HepG2 (cell line): Measurements from ENCODE around the gene CHRNB4. TPM values are rescaled to one million over a fixed set of nuclear protein-coding genes. Genes with fewer than 3 reads are reported as not detected.

ENCODE experiments used
- ATAC-seq: fragments of 200-7000 bp; cut with Tn5 transposase; 3 replicates; pipeline ENCODE4 v1.9.1; 2020; ENCODE audit warnings: mild to moderate bottlenecking, moderate library complexity
- BruUV-seq: library from RNA; stranded (reverse); fragments of 400-500 nt; replicated peaks from 2 replicates; lab custom pipeline; 2021; lab: Mats Ljungman, UMichigan
- CTCF ChIA-PET: fragments of 300-600 bp; formaldehyde crosslinking; extraction: SDS; loops from one replicate; lab custom pipeline; 2021; ENCODE audit warnings: low total read pairs, inconsistent platforms, low intra/inter-chr PET ratio; lab: Yijun Ruan, JAX
- POLR2A ChIA-PET: fragments of 350-600 bp; sonication (Branson Sonifier 250); formaldehyde crosslinking; loops from one replicate; lab custom pipeline; 2020; ENCODE audit warnings: antibody characterized with exemption, inconsistent platforms; lab: Yijun Ruan, JAX
- DNase-seq: peaks from one replicate; pipeline ENCODE4 v3.0.0-alpha.2; 2015; ENCODE audit warnings: low spot score
- FAIRE-seq: peaks from 3 replicates; lab custom pipeline; 2011; peaks lifted over from hg19 to GRCh38; lab: Jason Lieb, UNC
- H2AFZ ChIP-seq: one replicate; pipeline ENCODE4 v1.6.1; 2011; ENCODE audit warnings: low read length, inconsistent platforms
- H3K27ac ChIP-seq: fragments of 300-600 bp; 3 replicates; pipeline ENCODE4 v1.8.0; 2011; ENCODE audit warnings: mixed run types, mild to moderate bottlenecking, mixed read lengths, low read length, inconsistent platforms; ENCODE audit not compliant: insufficient read depth; ENCODE audit errors: extremely low read length
- H3K27me3 ChIP-seq, 2 experiments: fragments of 200-600 bp in 1 of 2; 2 replicates in 1 of 2; 3 replicates in 1 of 2; pipeline versions ENCODE4 v1.6.0 to v1.8.0; 2011; ENCODE audit warnings: low read length in 2 of 2, mild to moderate bottlenecking in 2 of 2, moderate library complexity in 2 of 2, inconsistent platforms in 1 of 2; ENCODE audit not compliant: insufficient read depth in 2 of 2, control insufficient read depth in 1 of 2
- H3K36me3 ChIP-seq, 2 experiments: fragments of 200-600 bp in 1 of 2; replicated peaks in 1 of 2; 2 replicates in 1 of 2; 3 replicates in 1 of 2; pipeline versions ENCODE4 v1.5.1 to v1.8.0; 2011; ENCODE audit warnings: low read length in 2 of 2, inconsistent platforms in 1 of 2; ENCODE audit not compliant: insufficient read depth in 2 of 2, control insufficient read depth in 1 of 2
- H3K4me1 ChIP-seq: 2 replicates; pipeline ENCODE4 v1.5.1; 2012; ENCODE audit warnings: low read length, inconsistent platforms; ENCODE audit not compliant: insufficient read depth
- H3K4me2 ChIP-seq: 2 replicates; pipeline ENCODE4 v1.6.0; 2011; ENCODE audit warnings: low read depth, low read length, inconsistent platforms
- H3K4me3 ChIP-seq, 3 experiments: fragments of 200-600 bp in 1 of 3; sonication (generic), shearing (Covaris generic) in 1 of 3; replicated peaks in 1 of 3; 2 replicates each; pipeline ENCODE4 v1.5.1; 2011 to 2016; ENCODE audit warnings: low read length in 3 of 3, inconsistent platforms in 2 of 3, low read depth in 2 of 3, mild to moderate bottlenecking in 2 of 3, control low read depth in 1 of 3, mixed read lengths in 1 of 3; ENCODE audit not compliant: insufficient read depth in 1 of 3
- H3K79me2 ChIP-seq: one replicate; pipeline ENCODE4 v1.6.1; 2011; ENCODE audit warnings: low read length, inconsistent platforms; ENCODE audit not compliant: insufficient read depth
- H3K9ac ChIP-seq: 2 replicates; pipeline ENCODE4 v1.6.0; 2011; ENCODE audit warnings: mild to moderate bottlenecking, low read depth, low read length, inconsistent platforms; ENCODE audit not compliant: insufficient read depth
- H3K9me3 ChIP-seq: 2 replicates; pipeline ENCODE4 v1.5.1; 2012; ENCODE audit warnings: mild to moderate bottlenecking, low read length
- H4K20me1 ChIP-seq: 2 replicates; pipeline ENCODE4 v1.6.0; 2011; ENCODE audit warnings: inconsistent platforms, mild to moderate bottlenecking, low read length, moderate library complexity; ENCODE audit not compliant: insufficient read depth
- AGO1 ChIP-seq: fragments of 200-400 bp; formaldehyde crosslinking; IDR thresholded peaks from 2 replicates; pipeline ENCODE4 v1.6.1; 2017; ENCODE audit warnings: mild to moderate bottlenecking, low read depth, low read length, moderate library complexity; ENCODE audit not compliant: poor library complexity, severe bottlenecking
- CENPT ChIP-seq: sonication (generic); formaldehyde crosslinking; IDR thresholded peaks from 2 replicates; pipeline ENCODE4 v1.8.0; 2022; ENCODE audit warnings: low read depth, mild to moderate bottlenecking, moderate library complexity, missing genetic modification reagents
- ELK4 ChIP-seq: sonication (generic); formaldehyde crosslinking; IDR thresholded peaks from 2 replicates; pipeline ENCODE4 v1.9.0; 2021; ENCODE audit warnings: missing genetic modification reagents, borderline replicate concordance
- FOXJ3 ChIP-seq: sonication (generic); formaldehyde crosslinking; IDR thresholded peaks from 2 replicates; pipeline ENCODE4 v1.4.0; 2020; ENCODE audit warnings: missing genetic modification reagents, mild to moderate bottlenecking, borderline replicate concordance
- KDM4B ChIP-seq: sonication (generic); formaldehyde crosslinking; IDR thresholded peaks from 2 replicates; pipeline ENCODE4 v1.4.0; 2020; ENCODE audit warnings: missing genetic modification reagents
- MATR3 ChIP-seq: sonication (generic); formaldehyde crosslinking; IDR thresholded peaks from 2 replicates; pipeline ENCODE4 v1.4.0; 2020; ENCODE audit warnings: missing genetic modification reagents
- RAD51 ChIP-seq: fragments of 450-650 bp; IDR thresholded peaks from 2 replicates; pipeline ENCODE4 v1.6.1; 2016; ENCODE audit warnings: borderline replicate concordance
- SALL1 ChIP-seq: sonication (generic); formaldehyde crosslinking; IDR thresholded peaks from 2 replicates; pipeline ENCODE4 v1.8.0; 2022; ENCODE audit warnings: mild to moderate bottlenecking, missing genetic modification reagents
- SKI ChIP-seq: fragments of 450-650 bp; IDR thresholded peaks from one replicate; pipeline ENCODE4 v1.6.1; 2018; ENCODE audit warnings: mild to moderate bottlenecking; ENCODE audit not compliant: partially characterized antibody
- SMARCE1 ChIP-seq: fragments of 450-650 bp; IDR thresholded peaks from 2 replicates; pipeline ENCODE4 v1.6.1; 2017; ENCODE audit warnings: borderline replicate concordance
- ZBTB7A ChIP-seq: sonication (generic); formaldehyde crosslinking; IDR thresholded peaks from 2 replicates; pipeline ENCODE4 v1.8.0; 2022; ENCODE audit warnings: mild to moderate bottlenecking, missing genetic modification reagents
- ZFAT ChIP-seq: sonication (generic); formaldehyde crosslinking; conservative IDR thresholded peaks from 2 replicates; pipeline ENCODE4 v1.8.1; 2023; ENCODE audit warnings: missing genetic modification reagents, inconsistent platforms
- ZNF101 ChIP-seq: sonication (generic); formaldehyde crosslinking; IDR thresholded peaks from 2 replicates; pipeline ENCODE4 v1.4.0; 2020; ENCODE audit warnings: mild to moderate bottlenecking, low read depth, missing genetic modification reagents, borderline replicate concordance
- ZNF430 ChIP-seq: sonication (generic); formaldehyde crosslinking; IDR thresholded peaks from 2 replicates; pipeline ENCODE4 v1.9.0; 2021; ENCODE audit warnings: mild to moderate bottlenecking, missing genetic modification reagents
- ZNF879 ChIP-seq: sonication (generic); formaldehyde crosslinking; IDR thresholded peaks from 2 replicates; pipeline ENCODE4 v1.8.1; 2023; ENCODE audit warnings: missing genetic modification reagents
- WGBS: methylation state at CpG from one replicate; pipeline ENCODE4 v1.1.6; 2017; ENCODE audit warnings: low lambda C conversion rate; 5-methylcytosine and 5-hydroxymethylcytosine counted together
- in situ Hi-C: cut with HindIII; loops from 2 replicates; pipeline ENCODE4 v1.10.0; 2017; ENCODE audit warnings: low pct_unique_long_range_greater_than_20kb; ENCODE audit not compliant: extremely low pct_ligation_motif_present
- intact Hi-C: fragments of 100-400 bp; cut with micrococcal nuclease; formaldehyde crosslinking; loops from one replicate; pipeline ENCODE4 v1.10.0; 2022; ENCODE audit not compliant: unreplicated experiment
- polyA plus RNA-seq, 8 experiments: library from polyadenylated mRNA; depleted of rRNA in 3 of 8; stranded (reverse) in 7 of 8; unstranded in 1 of 8; fragments of >200 nt; fragmentation: Illumina TruSeq in 4 of 8; extraction: Trizol in 4 of 8; gene quantifications; 2 replicates each; pipeline versions ENCODE4 v1.2.1 to v1.2.3, GENCODE V29; 2011 to 2016; ENCODE audit warnings: low read depth in 4 of 8, missing spikeins in 1 of 8, mixed read lengths in 1 of 8; ENCODE audit not compliant: insufficient read depth in 1 of 8
- total RNA-seq, 5 experiments: library from RNA; depleted of rRNA; stranded (reverse); fragments of >200 nt; fragmentation: Illumina TruSeq; extraction: Trizol; gene quantifications; 2 replicates each; pipeline ENCODE4 v1.2.3, GENCODE V29; 2016; ENCODE audit warnings: low read depth in 1 of 5
- TF ChIP-seq, protein P1 (sequence below): sonication (generic); formaldehyde crosslinking; IDR thresholded peaks from 2 replicates; pipeline ENCODE4 v1.4.0; 2020; ENCODE audit warnings: missing genetic modification reagents
- TF ChIP-seq, protein P2 (sequence below): sonication (generic); formaldehyde crosslinking; IDR thresholded peaks from 2 replicates; pipeline ENCODE4 v1.4.0; 2020; ENCODE audit warnings: low read depth, missing genetic modification reagents

CHRNB4 gene
- total and polyA plus RNA-seq, 2 of the 13 experiments (the other 11 are each of a cell fraction or from before 2014, with no cell fraction given): not detected

DNA sequence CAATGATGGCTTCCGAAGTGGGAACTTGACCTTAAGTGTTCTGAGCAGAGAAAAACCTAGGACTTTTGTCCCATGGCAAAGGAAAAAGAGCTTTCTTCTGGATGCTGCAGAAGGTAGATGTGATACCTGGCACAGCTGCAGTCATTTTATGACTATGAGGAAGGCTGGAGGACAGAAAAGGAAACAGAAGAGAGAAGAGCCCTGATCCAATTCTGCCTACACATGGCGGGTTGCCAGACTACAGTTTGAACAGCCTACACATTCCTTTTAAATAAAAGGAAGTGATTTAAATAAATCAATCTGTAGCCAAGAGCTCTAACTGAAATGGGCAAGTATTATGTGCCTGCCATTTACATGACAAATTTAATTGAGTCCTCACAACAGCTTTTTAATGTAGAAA lies 43.6 kb upstream of the CHRNB4 start:
- Histone ChIP-seq H3K79me2 (no peaks in the 10 kb centered on the region), H3K9ac (no peak overlapping the region), H3K4me3 (no peak overlapping the region), H3K9me3 (no peaks in the 10 kb centered on the region), H3K4me2 (no peak overlapping the region), H3K36me3 (no peaks in the 10 kb centered on the region)
- BruUV-seq: no TSS peak
- in situ Hi-C loops: no loop called here
- ATAC-seq (no peak), DNase-seq (no peak)
- TF ChIP-seq FOXJ3 (CRISPR knock-in tag) (no peak), ZFAT (CRISPR knock-in tag) (no peak), ELK4 (CRISPR knock-in tag) (no peak), ZNF879 (CRISPR knock-in tag) (no peak), MATR3 (CRISPR knock-in tag) (no peak), KDM4B (CRISPR knock-in tag) (no peak), ZNF430 (CRISPR knock-in tag) (no peak), CENPT (CRISPR knock-in tag) (no peak), SALL1 (CRISPR knock-in tag) (no peak), ZNF101 (CRISPR knock-in tag) (no peak), RAD51 (no peak), ZBTB7A (CRISPR knock-in tag) (no peak), SKI (no peak), AGO1 (no peak), SMARCE1 (no peak)
- TF ChIP-seq, protein P1, sequence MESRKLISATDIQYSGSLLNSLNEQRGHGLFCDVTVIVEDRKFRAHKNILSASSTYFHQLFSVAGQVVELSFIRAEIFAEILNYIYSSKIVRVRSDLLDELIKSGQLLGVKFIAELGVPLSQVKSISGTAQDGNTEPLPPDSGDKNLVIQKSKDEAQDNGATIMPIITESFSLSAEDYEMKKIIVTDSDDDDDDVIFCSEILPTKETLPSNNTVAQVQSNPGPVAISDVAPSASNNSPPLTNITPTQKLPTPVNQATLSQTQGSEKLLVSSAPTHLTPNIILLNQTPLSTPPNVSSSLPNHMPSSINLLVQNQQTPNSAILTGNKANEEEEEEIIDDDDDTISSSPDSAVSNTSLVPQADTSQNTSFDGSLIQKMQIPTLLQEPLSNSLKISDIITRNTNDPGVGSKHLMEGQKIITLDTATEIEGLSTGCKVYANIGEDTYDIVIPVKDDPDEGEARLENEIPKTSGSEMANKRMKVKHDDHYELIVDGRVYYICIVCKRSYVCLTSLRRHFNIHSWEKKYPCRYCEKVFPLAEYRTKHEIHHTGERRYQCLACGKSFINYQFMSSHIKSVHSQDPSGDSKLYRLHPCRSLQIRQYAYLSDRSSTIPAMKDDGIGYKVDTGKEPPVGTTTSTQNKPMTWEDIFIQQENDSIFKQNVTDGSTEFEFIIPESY (CRISPR knock-in tag): no peak
- TF ChIP-seq, protein P2, sequence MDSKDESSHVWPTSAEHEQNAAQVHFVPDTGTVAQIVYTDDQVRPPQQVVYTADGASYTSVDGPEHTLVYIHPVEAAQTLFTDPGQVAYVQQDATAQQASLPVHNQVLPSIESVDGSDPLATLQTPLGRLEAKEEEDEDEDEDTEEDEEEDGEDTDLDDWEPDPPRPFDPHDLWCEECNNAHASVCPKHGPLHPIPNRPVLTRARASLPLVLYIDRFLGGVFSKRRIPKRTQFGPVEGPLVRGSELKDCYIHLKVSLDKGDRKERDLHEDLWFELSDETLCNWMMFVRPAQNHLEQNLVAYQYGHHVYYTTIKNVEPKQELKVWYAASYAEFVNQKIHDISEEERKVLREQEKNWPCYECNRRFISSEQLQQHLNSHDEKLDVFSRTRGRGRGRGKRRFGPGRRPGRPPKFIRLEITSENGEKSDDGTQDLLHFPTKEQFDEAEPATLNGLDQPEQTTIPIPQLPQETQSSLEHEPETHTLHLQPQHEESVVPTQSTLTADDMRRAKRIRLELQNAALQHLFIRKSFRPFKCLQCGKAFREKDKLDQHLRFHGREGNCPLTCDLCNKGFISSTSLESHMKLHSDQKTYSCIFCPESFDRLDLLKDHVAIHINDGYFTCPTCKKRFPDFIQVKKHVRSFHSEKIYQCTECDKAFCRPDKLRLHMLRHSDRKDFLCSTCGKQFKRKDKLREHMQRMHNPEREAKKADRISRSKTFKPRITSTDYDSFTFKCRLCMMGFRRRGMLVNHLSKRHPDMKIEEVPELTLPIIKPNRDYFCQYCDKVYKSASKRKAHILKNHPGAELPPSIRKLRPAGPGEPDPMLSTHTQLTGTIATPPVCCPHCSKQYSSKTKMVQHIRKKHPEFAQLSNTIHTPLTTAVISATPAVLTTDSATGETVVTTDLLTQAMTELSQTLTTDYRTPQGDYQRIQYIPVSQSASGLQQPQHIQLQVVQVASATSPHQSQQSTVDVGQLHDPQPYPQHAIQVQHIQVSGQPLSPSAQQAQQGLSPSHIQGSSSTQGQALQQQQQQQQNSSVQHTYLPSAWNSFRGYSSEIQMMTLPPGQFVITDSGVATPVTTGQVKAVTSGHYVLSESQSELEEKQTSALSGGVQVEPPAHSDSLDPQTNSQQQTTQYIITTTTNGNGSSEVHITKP: no peak
- TF ChIP-seq, all 625 proteins: peak for 0
- FAIRE-seq: no peak
- intact Hi-C loops: no loop called here
- Histone ChIP-seq H4K20me1 (no peaks in the 10 kb centered on the region), H3K27me3 (no peaks in the 10 kb centered on the region; a peak in 2 of 5 replicates), H3K27ac (no peak overlapping the region), H2AFZ (no peak overlapping the region), H3K4me1 (no peaks in the 10 kb centered on the region)
- WGBS: 36% methylated on average over 2 of the region's 2 CpGs
- POLR2A ChIA-PET: no interaction called here
- CTCF ChIA-PET: no interaction called here
